Measurements from ENCODE around the gene ZDHHC1. TPM values are rescaled to one million over a fixed set of nuclear protein-coding genes. Genes with fewer than 3 reads are reported as not detected.

The ZDHHC1 gene
- total and polyA plus RNA-seq, 2 donors (not counting 3 experiments of a cell fraction or from before 2014, with no cell fraction given), result 11.4 to 14.4 TPM

DNA sequence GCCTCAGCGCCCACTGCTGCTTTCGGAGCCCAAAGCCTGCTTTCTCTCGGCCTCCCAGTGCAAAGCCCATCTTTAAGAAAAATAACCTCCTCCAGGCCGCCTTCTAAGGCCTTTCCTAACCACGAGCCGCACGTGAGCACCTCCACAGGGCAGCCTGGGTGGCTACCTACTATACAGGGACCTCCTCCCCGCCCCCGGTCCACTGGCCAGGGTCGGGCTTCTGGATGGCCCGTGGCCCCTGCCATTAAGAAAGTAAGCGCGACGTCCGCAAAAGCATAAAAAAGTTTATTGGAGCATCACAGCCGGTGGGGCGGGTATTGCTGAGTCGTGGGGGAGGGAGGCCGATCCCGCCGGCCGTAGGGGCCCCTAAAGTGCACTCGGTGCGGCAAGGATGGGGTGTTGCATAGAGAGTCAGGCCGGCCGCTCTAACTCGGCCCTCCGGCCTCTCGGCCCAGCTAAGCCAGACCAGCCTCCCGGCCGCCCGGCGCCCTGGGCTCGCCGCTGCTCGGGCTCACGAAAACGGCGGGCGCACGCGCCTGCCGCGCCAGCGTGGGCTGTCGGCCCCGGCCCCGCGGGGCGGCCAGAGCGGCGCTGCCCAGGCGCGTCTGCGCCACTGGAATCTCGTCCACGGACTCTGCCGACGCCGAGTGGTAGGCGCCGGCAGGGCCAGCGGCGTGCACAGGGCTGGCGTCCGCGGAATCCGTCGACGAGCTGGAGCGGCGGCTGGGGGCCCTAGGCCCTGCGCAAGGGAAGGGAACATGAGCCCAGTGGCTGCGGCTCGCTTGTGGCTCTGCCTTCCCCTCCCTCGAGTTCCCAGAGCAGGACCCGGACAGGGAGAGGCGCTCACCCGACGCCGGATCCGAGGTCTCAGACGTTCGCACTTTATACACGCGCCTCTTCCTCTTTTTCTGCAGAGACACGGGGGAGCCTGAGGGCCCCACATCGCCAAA lies 21.8 kb downstream of the ZDHHC1 start:
- TF ChIP-seq GATA2 (IDR thresholded peaks at IDR 0.05; ENCODE audit: insufficient read depth, insufficient read length, low read depth, low read length), result no peak
- TF ChIP-seq POLR2A (IDR thresholded peaks at IDR 0.05; ENCODE audit: low read depth, low read length), result no peak
- peak; percentile 69 for TF ChIP-seq EZH2 (IDR thresholded peaks at IDR 0.05; ENCODE audit: borderline replicate concordance, low read depth, low read length, severe bottlenecking)
- TF ChIP-seq, protein P1, sequence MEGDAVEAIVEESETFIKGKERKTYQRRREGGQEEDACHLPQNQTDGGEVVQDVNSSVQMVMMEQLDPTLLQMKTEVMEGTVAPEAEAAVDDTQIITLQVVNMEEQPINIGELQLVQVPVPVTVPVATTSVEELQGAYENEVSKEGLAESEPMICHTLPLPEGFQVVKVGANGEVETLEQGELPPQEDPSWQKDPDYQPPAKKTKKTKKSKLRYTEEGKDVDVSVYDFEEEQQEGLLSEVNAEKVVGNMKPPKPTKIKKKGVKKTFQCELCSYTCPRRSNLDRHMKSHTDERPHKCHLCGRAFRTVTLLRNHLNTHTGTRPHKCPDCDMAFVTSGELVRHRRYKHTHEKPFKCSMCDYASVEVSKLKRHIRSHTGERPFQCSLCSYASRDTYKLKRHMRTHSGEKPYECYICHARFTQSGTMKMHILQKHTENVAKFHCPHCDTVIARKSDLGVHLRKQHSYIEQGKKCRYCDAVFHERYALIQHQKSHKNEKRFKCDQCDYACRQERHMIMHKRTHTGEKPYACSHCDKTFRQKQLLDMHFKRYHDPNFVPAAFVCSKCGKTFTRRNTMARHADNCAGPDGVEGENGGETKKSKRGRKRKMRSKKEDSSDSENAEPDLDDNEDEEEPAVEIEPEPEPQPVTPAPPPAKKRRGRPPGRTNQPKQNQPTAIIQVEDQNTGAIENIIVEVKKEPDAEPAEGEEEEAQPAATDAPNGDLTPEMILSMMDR (IDR thresholded peaks at IDR 0.05; ENCODE audit: extremely low read depth in 1 of 2, insufficient read depth in 1 of 2, low read depth in 1 of 2, low read length in 2 of 2), result no peak
- peak; percentile 17 for TF ChIP-seq POLR2AphosphoS5 (IDR thresholded peaks at IDR 0.05; ENCODE audit: insufficient read depth, low read depth, low read length)
- intact Hi-C loops (cut with micrococcal nuclease) (loop anchor here (10.0 kb wide), 2 partner anchors 200 to 440 kb away; partner anchors contain the start of genes E2F4, ELMO3 and EXOC3L1), dilution Hi-C loops (cut with MboI; ENCODE audit: extremely low pct_ligation_motif_present, low sequenced_read_pairs) (no loop called here)
- no peak for DNase-seq (ENCODE audit: low read depth, low spot score)
- Histone ChIP-seq H3K9me1 (replicated peaks; ENCODE audit: control insufficient read depth, extremely low read depth, insufficient read depth, low read length) (no peaks in the 10 kb centered on the region), H3K27me3 (ENCODE audit: control insufficient read depth in 2 of 2, insufficient read depth in 2 of 2, low read length in 2 of 2) (peaks cover 9 to 11% of the 10 kb centered on the region in 2 experiments), H3K4me2 (ENCODE audit: insufficient read depth, low read length) (peak overlapping the region; percentile 23), H3K36me3 (ENCODE audit: control insufficient read depth in 2 of 2, extremely low read depth in 1 of 2, insufficient read depth in 2 of 2, low read length in 2 of 2) (no peaks in the 10 kb centered on the region), H4K20me1 (replicated peaks; ENCODE audit: control insufficient read depth, extremely low read depth, insufficient read depth, low read length) (no peaks in the 10 kb centered on the region), H3K9me3 (replicated peaks; ENCODE audit: control insufficient read depth, insufficient read depth, low read length) (no peaks in the 10 kb centered on the region), H3K4me1 (ENCODE audit: control insufficient read depth, extremely low read depth, insufficient read depth, low read length) (peaks cover 13% of the 10 kb centered on the region), H3K4me3 (replicated peaks in 1 of 3; ENCODE audit: insufficient read depth in 1 of 3, low read depth in 1 of 3, low read length in 3 of 3) (no peak overlapping the region), H3K9ac (replicated peaks; ENCODE audit: extremely low read depth, insufficient read depth, low read length) (no peak overlapping the region), H2AFZ (ENCODE audit: low read depth, low read length) (peak overlapping the region; percentile 16), H3K27ac (ENCODE audit: insufficient read depth, low read depth, low read length) (no peak overlapping the region), H3K79me2 (ENCODE audit: control insufficient read depth, insufficient read depth, low read length) (no peaks in the 10 kb centered on the region)
- ChIA-PET POLR2A (no interaction called here), CTCF (interaction anchor here (0.7 to 3.1 kb wide), 18 partner anchors 8 to 449 kb away, joined by 3 to 34 read pairs (median 6); partner anchors contain the start of genes KCTD19 and LRRC36)
- BruUV-seq (replicated peaks), result no TSS peak
- FAIRE-seq, result peak; percentile 58
